Gastrocnemius medialis (tissue), 4 donors: ENCODE measurements around the gene RPL39L. TPM values are rescaled to one million over a fixed set of nuclear protein-coding genes. Genes with fewer than 3 reads are reported as not detected.

Experiments used
- ATAC-seq, 2 donors: fragments of 150-250 bp; one replicate each; pipeline ENCODE4 v1.9.1; 2016
- DNase-seq, 2 donors: peaks; one replicate each; pipeline ENCODE4 v3.0.0-alpha.2; 2019
- H3K27ac ChIP-seq, 4 donors: fragments of 200-600 bp; sonication (generic); 1 replicate in 1 of 4; 2 replicates in 3 of 4; pipeline ENCODE4 v1.5.1; 2016 to 2018; ENCODE audit warnings: mild to moderate bottlenecking in 2 of 4, moderate library complexity in 1 of 4
- H3K27me3 ChIP-seq, 3 donors: fragments of 200-600 bp; sonication (generic) in 2 of 3; 1 replicate in 1 of 3; 2 replicates in 2 of 3; pipeline versions ENCODE4 v1.5.1 to v1.6.0; 2016 to 2019; ENCODE audit warnings: mild to moderate bottlenecking in 1 of 3, moderate library complexity in 1 of 3
- H3K36me3 ChIP-seq, 2 donors: fragments of 200-600 bp; sonication (generic) in 1 of 2; one replicate each; pipeline ENCODE4 v1.5.1; 2017 to 2018
- H3K4me1 ChIP-seq, 2 donors: fragments of 200-600 bp; sonication (generic) in 1 of 2; one replicate each; pipeline ENCODE4 v1.5.1; 2016 to 2017; ENCODE audit warnings: mild to moderate bottlenecking in 2 of 2
- H3K4me3 ChIP-seq, 4 donors: fragments of 200-600 bp; sonication (generic) in 3 of 4; 1 replicate in 1 of 4; 2 replicates in 3 of 4; pipeline ENCODE4 v1.5.1; 2016 to 2019; ENCODE audit warnings: mild to moderate bottlenecking in 2 of 4
- H3K9me3 ChIP-seq, 3 donors: fragments of 200-600 bp; sonication (generic) in 2 of 3; 1 replicate in 1 of 3; 2 replicates in 2 of 3; pipeline ENCODE4 v1.5.1; 2016 to 2019
- CTCF ChIP-seq, 5 experiments: fragments of 450-650 bp in 3 of 5; fragments of 200-600 bp in 2 of 5; sonication (generic) in 2 of 5; IDR thresholded peaks in 4 of 5; conservative IDR thresholded peaks in 1 of 5; 1 replicate in 4 of 5; 2 replicates in 1 of 5; pipeline ENCODE4 v1.5.1; 2016 to 2019; ENCODE audit warnings: antibody characterized with exemption in 5 of 5, mild to moderate bottlenecking in 3 of 5, moderate library complexity in 3 of 5
- POLR2A ChIP-seq, 2 donors: fragments of 450-650 bp; IDR thresholded peaks; one replicate each; pipeline ENCODE4 v1.6.1; 2017; ENCODE audit warnings: antibody characterized with exemption in 2 of 2, mild to moderate bottlenecking in 2 of 2, moderate library complexity in 2 of 2
- in situ Hi-C, 4 donors: fragments of 200-750 bp; cut with MboI; loops; one replicate each; pipeline versions ENCODE4 v1.15.0 to v1.8.0; 2017; ENCODE audit warnings: low sequenced_read_pairs in 4 of 4
- intact Hi-C: fragments of 100-400 bp; cut with DNase I; formaldehyde crosslinking; loops from one replicate; pipeline ENCODE4 v1.15.1; 2023; ENCODE audit warnings: low total_unique reads
- total RNA-seq, 4 donors: library from RNA; depleted of rRNA; stranded (reverse); fragments of >200 nt; gene quantifications; one replicate each; pipeline versions ENCODE4 v1.1.0 to v1.2.3, GENCODE V29; 2016

Gene RPL39L
- total RNA-seq, 4 donors from 2014 or later: 0.71 to 1.6 TPM; not detected in 2

GRCh38 chr3:187086831-187087230 lies 52.5 kb downstream of the RPL39L start:
- intact Hi-C loops: no loop called here
- DNase-seq: no peak
- TF ChIP-seq CTCF (IDR thresholded peaks at IDR 0.05 in 4 of 5, conservative IDR thresholded peaks at IDR 0.05 in 1 of 5) (no peak), POLR2A (IDR thresholded peaks at IDR 0.05) (no peak)
- ATAC-seq: no peak
- Histone ChIP-seq H3K9me3 (peaks cover 0 to 4% (median 0%) of the 10 kb centered on the region in 3 donors), H3K4me1 (no peaks in the 10 kb centered on the region), H3K4me3 (no peak overlapping the region), H3K27ac (no peak overlapping the region), H3K36me3 (no peaks in the 10 kb centered on the region), H3K27me3 (no peaks in the 10 kb centered on the region)
- in situ Hi-C loops: no loop called here

GRCh38 chr3:187085933-187086332 lies 53.4 kb downstream of the RPL39L start:
- in situ Hi-C loops: no loop called here
- no peak overlapping the region for H3K4me3 ChIP-seq
- intact Hi-C loops: no loop called here
- H3K9me3 ChIP-seq: peaks cover 0 to 4% (median 0%) of the 10 kb centered on the region in 3 donors
- H3K27ac ChIP-seq: no peak overlapping the region
- TF ChIP-seq POLR2A (IDR thresholded peaks at IDR 0.05) (no peak), CTCF (IDR thresholded peaks at IDR 0.05 in 4 of 5, conservative IDR thresholded peaks at IDR 0.05 in 1 of 5) (no peak)
- H3K4me1 ChIP-seq: no peaks in the 10 kb centered on the region
- ATAC-seq (no peak), DNase-seq (no peak)
- H3K27me3 ChIP-seq: no peaks in the 10 kb centered on the region
- H3K36me3 ChIP-seq: no peaks in the 10 kb centered on the region

- intact Hi-C loops: no loop called here
- H3K27ac ChIP-seq: peak overlapping the region in 1 of 4 donors; percentile 19
- no peak for ATAC-seq
Observed at GRCh38 chr3:187085021-187085666, 54.2 kb downstream of the RPL39L start.

GRCh38 chr3:187084580-187084979 lies 54.7 kb downstream of the RPL39L start:
- intact Hi-C loops (no loop called here), in situ Hi-C loops (no loop called here)
- Histone ChIP-seq H3K36me3 (no peaks in the 10 kb centered on the region), H3K4me3 (no peak overlapping the region), H3K27me3 (no peaks in the 10 kb centered on the region), H3K4me1 (no peaks in the 10 kb centered on the region), H3K27ac (peak overlapping the region in 1 of 4 donors; percentile 19), H3K9me3 (peaks cover 0 to 4% (median 0%) of the 10 kb centered on the region in 3 donors)
- ATAC-seq (no peak), DNase-seq (no peak)
- no peak for TF ChIP-seq CTCF (IDR thresholded peaks at IDR 0.05 in 4 of 5, conservative IDR thresholded peaks at IDR 0.05 in 1 of 5)
- TF ChIP-seq POLR2A (IDR thresholded peaks at IDR 0.05): no peak

More at GRCh38 chr3:187085021-187085666, 54.2 kb downstream of the RPL39L start:
- no peaks in the 10 kb centered on the region for H3K4me1 ChIP-seq
- H3K9me3 ChIP-seq: peaks cover 0 to 4% (median 0%) of the 10 kb centered on the region in 3 donors
- in situ Hi-C loops: no loop called here
- no peak overlapping the region for H3K4me3 ChIP-seq
- H3K27me3 ChIP-seq: no peaks in the 10 kb centered on the region
- no peaks in the 10 kb centered on the region for H3K36me3 ChIP-seq
- no peak for DNase-seq
- TF ChIP-seq POLR2A (IDR thresholded peaks at IDR 0.05) (no peak), CTCF (IDR thresholded peaks at IDR 0.05 in 4 of 5, conservative IDR thresholded peaks at IDR 0.05 in 1 of 5) (no peak)
